Gastroesophageal sphincter (tissue), 3 donors: ENCODE data around the gene NUDT11.

Experiments used
- CTCF ChIP-seq, 4 experiments: fragments of 200-600 bp in 2 of 4; fragments of 450-650 bp in 2 of 4; sonication (generic) in 1 of 4; IDR thresholded peaks; one replicate each; pipeline ENCODE4 v1.5.1; 2017 to 2019; ENCODE audit warnings: antibody characterized with exemption in 4 of 4, mild to moderate bottlenecking in 2 of 4, moderate library complexity in 2 of 4
- EP300 ChIP-seq: sonication (generic); formaldehyde crosslinking; IDR thresholded peaks from one replicate; pipeline ENCODE4 v1.6.1; 2017; ENCODE audit warnings: antibody characterized with exemption, mild to moderate bottlenecking
- POLR2A ChIP-seq, 2 donors: fragments of 450-650 bp; IDR thresholded peaks; one replicate each; pipeline ENCODE4 v1.6.1; 2017; ENCODE audit warnings: antibody characterized with exemption in 2 of 2, mild to moderate bottlenecking in 2 of 2, moderate library complexity in 1 of 2

DNA sequence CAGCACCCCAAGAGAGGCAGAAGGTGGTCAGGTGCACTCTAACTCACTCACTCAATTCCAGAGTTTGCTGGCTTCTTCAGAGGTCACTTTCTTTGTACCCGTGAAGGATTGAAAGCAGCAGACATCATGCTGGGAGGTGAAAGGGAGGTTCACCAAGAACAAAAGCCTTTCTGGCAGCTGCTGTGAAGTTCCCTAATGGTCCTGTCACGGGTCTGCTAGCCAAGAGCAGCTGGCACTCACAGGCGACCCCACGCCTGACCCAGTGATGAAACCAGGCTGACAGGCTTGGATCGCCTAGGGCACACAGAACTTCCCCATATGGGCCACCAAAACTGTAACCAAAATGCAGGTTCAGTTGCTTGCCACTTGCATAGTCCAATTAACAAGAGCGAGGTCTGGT is 11.8 kb downstream of the NUDT11 start:
- TF ChIP-seq CTCF (IDR thresholded peaks at IDR 0.05) (no peak), EP300 (no peak), POLR2A (IDR thresholded peaks at IDR 0.05) (no peak)
